Progenitor cell of endocrine pancreas (in vitro differentiated cells): ENCODE measurements around the gene VAMP4. TPM values are rescaled to one million over a fixed set of nuclear protein-coding genes. Genes with fewer than 3 reads are reported as not detected.

Experiments used
- DNase-seq: peaks from one replicate; pipeline ENCODE4 v3.0.0; 2021; ENCODE audit warnings: low spot score; ENCODE audit not compliant: unreplicated experiment
- H3K27ac Mint-ChIP-seq: 2 replicates; pipeline ENCODE4 v1.8.0; 2021; ENCODE audit warnings: mild to moderate bottlenecking, moderate library complexity, mixed read lengths
- H3K27me3 Mint-ChIP-seq: 2 replicates; pipeline ENCODE4 v1.8.0; 2021; ENCODE audit warnings: mixed read lengths
- H3K36me3 Mint-ChIP-seq: 2 replicates; pipeline ENCODE4 v1.8.0; 2022; ENCODE audit warnings: mixed read lengths; ENCODE audit not compliant: insufficient read depth
- H3K4me1 Mint-ChIP-seq: 2 replicates; pipeline ENCODE4 v1.8.0; 2021; ENCODE audit warnings: low read depth, mixed read lengths
- H3K4me3 Mint-ChIP-seq: 2 replicates; pipeline ENCODE4 v1.8.0; 2021; ENCODE audit warnings: low read depth, mild to moderate bottlenecking, moderate library complexity, mixed read lengths
- H3K9me3 Mint-ChIP-seq: 2 replicates; pipeline ENCODE4 v1.8.0; 2021; ENCODE audit warnings: low read depth, mixed read lengths
- total RNA-seq: library from RNA; stranded (reverse); gene quantifications from 2 replicates; pipeline ENCODE4 v1.2.1, GENCODE V29; 2021
- TF ChIP-seq, protein P1 (sequence below): fragments of 200-600 bp; sonication (generic); IDR thresholded peaks from one replicate; pipeline ENCODE4 v1.5.0; 2021; ENCODE audit warnings: antibody characterized with exemption, mild to moderate bottlenecking; ENCODE audit not compliant: unreplicated experiment

VAMP4 gene
- total RNA-seq, 1 donor from 2014 or later = 8.9 TPM

DNA sequence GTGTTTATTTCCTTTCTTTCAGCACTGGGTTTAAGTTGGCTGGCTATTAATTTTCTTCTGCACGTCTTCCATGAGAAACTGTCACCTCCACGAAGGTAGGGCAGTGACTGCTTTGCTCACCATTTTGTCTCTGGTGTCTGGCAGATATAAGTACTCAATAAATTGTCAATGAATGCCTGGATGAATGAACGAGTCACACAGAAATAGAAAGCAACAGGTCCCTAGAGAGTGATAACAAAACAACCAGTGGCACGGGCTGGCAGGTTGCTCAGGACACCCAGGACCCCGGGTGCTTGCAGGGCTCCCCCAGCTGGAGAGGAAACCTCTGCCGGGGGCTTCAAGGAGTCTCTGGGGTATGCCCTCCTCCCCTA lies 86.1 kb downstream of the VAMP4 start:
- DNase-seq = no peak
- Mint-ChIP-seq H3K27ac (no peak overlapping the region), H3K9me3 (no peaks in the 10 kb centered on the region), H3K36me3 (no peaks in the 10 kb centered on the region), H3K27me3 (peaks cover 6% of the 10 kb centered on the region), H3K4me1 (peaks cover 13% of the 10 kb centered on the region), H3K4me3 (no peak overlapping the region)
- TF ChIP-seq, protein P1, sequence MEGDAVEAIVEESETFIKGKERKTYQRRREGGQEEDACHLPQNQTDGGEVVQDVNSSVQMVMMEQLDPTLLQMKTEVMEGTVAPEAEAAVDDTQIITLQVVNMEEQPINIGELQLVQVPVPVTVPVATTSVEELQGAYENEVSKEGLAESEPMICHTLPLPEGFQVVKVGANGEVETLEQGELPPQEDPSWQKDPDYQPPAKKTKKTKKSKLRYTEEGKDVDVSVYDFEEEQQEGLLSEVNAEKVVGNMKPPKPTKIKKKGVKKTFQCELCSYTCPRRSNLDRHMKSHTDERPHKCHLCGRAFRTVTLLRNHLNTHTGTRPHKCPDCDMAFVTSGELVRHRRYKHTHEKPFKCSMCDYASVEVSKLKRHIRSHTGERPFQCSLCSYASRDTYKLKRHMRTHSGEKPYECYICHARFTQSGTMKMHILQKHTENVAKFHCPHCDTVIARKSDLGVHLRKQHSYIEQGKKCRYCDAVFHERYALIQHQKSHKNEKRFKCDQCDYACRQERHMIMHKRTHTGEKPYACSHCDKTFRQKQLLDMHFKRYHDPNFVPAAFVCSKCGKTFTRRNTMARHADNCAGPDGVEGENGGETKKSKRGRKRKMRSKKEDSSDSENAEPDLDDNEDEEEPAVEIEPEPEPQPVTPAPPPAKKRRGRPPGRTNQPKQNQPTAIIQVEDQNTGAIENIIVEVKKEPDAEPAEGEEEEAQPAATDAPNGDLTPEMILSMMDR = no peak

DNA sequence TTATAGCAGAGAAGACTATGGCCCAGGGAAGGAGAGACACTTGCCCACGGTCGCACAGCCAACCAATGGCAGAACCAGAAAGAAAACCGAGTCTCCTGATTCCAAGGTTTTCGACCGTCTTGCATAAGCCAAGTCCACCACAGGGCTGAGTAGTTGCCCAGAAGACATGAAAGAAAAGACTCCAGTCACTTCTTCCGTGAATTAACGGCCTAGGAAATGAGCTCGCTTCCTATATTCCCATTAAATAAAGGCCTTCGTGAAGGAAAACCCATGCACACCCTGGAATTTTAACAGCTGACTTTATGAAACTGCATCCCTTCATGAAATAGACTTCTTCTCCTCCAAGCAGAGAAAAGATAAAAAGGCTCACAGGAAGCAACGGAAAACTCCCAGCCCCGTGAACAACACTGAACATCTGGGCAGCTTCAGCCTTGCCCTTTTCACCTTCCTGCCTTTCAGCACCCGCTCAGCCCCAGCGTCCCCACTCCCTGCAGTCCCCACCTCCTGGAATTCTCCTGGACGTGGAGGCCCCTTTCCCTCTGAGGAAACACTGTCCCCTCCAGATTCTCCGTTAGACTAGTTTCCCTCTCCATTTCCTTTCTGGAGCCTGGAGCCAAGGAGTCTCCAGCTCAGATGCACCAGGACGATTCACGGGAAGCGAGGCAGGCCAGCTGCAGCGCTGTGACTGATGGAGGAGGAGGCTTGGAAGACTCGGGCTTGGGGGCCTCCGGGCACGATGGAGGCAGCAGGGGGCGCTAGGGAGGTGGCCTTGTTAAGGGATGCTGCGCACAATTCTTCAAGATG lies 86.7 kb downstream of the VAMP4 start:
- no peak overlapping the region for H3K4me3 Mint-ChIP-seq
- H3K9me3 Mint-ChIP-seq = no peaks in the 10 kb centered on the region
- H3K27ac Mint-ChIP-seq = no peak overlapping the region
- H3K36me3 Mint-ChIP-seq = no peaks in the 10 kb centered on the region
- DNase-seq = no peak
- TF ChIP-seq, protein P1 = peak; percentile 59
- H3K27me3 Mint-ChIP-seq = peaks cover 6% of the 10 kb centered on the region
- peaks cover 11% of the 10 kb centered on the region for H3K4me1 Mint-ChIP-seq

DNA sequence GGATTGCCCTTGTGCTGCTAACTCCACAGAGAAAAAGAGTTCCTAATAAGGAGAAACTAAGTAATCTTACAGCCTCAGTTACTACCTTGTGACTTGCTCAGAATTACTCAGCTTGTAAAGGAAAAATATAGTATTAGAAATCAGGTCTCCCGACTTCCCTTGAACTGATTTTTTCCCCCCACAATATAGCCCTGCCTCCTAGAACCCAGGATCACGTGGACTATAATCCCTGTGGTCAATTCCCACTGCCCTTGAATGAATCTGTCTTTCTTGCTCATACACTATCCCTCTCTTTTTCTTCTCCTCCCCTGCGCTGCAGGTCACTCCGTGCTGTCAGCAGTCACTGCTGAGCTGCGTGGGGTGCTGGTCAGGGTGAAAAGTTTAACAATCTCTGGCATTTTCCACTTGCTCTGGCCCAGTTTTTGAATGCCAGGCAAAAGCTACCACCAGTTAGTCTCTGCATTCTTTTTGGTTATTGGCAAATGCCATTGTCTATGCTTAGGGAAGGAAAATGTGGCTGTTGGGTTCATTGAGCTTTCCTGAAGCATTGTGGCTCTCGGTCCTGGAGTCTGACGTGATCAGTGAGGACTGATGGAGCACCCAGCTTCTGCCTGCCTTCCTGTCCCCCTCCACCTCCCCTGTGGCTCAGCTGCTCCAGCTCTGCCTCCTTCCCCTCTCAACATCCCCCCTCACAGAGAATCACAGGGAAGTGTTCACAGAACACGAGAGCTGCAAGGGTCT lies 87.5 kb downstream of the VAMP4 start:
- Mint-ChIP-seq H3K27me3 (peaks cover 6% of the 10 kb centered on the region), H3K9me3 (no peaks in the 10 kb centered on the region), H3K4me1 (peaks cover 11% of the 10 kb centered on the region), H3K27ac (no peak overlapping the region), H3K36me3 (no peaks in the 10 kb centered on the region), H3K4me3 (no peak overlapping the region)
- TF ChIP-seq, protein P1 = no peak
- no peak for DNase-seq

DNA sequence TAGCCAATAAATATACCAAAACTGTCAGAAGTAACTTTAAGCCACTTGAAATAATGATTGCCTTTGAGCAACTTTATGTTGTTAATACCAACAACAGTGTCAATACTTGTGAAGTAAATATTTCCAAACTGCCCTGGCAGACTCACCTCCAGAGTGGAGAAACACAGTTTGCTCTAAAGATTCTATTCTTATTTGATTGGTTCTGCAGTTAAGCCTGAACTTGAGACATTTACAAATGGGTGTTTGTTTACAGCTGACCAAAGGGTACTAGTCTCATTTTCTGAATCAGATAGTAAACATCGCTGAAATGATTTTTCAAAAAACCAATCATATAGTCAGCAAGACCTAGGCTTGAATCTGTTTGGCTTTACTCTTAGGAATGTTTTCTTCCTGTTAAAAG lies 88.1 kb downstream of the VAMP4 start:
- no peak overlapping the region for H3K27ac Mint-ChIP-seq
- TF ChIP-seq, protein P1 = no peak
- DNase-seq = no peak
- H3K36me3 Mint-ChIP-seq = no peaks in the 10 kb centered on the region
- no peak overlapping the region for H3K4me3 Mint-ChIP-seq
- H3K27me3 Mint-ChIP-seq = peaks cover 6% of the 10 kb centered on the region
- H3K9me3 Mint-ChIP-seq = no peaks in the 10 kb centered on the region
- H3K4me1 Mint-ChIP-seq = peaks cover 11% of the 10 kb centered on the region

DNA sequence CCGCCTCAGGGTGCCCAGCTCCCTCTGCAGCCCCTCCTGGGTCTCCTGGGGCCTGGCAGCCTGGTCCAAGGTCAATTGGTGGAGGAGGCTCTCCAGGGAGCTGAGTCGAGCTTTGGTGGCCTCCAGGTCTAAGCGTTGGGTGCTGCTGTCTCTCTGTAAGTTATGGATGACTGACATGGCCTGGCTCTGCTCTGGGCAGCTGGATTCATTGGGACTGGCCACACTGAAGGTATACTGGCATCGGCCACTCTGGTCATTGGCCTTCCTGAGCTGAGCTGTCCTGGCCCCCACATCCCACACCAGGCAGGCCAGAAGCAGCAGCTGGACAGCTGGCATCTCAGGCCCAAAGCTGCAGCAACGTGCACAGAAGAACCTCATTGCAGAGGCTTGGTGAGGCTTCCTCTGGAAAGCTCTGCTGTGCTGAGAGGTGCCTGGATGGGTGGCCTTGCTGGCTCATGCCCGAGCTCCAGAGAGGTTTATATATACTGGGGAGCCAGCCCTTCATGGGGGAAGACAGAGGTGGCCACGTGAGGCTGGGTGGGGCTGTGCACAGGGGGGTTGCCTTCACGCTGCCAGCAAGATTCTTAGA lies 89.5 kb downstream of the VAMP4 start, which contains the start of gene MYOC:
TSS of gene MYOC (minus strand) at position 455 of the 589 bp plus-strand sequence. CDS start at position 378, 77 bp downstream.
- no peak for DNase-seq
- TF ChIP-seq, protein P1 = no peak
- Mint-ChIP-seq H3K27me3 (peaks cover 6% of the 10 kb centered on the region), H3K4me3 (no peak within 1 kb of the TSS), H3K4me1 (peaks cover 11% of the 10 kb centered on the region), H3K36me3 (no peaks in the 10 kb centered on the region), H3K9me3 (no peaks in the 10 kb centered on the region), H3K27ac (peak within 1 kb of the TSS; percentile 74)
